HL-60/S4 treated with phorbol 12-myristate 13-acetate at 8.2 ng/mL for 4 days and 3 days (cell line): Measurements from ENCODE around the gene RPL28.
"Not testable (repeated sequence)": the region's sequence is repeated elsewhere in the genome, so short reads cannot be mapped to it uniquely, and the experiment has no call there.

ENCODE experiments used
- in situ Hi-C: fragments of 300-500 bp; cut with MboI; formaldehyde crosslinking; loops from 2 replicates; pipeline ENCODE4 v1.15.0; 2022; ENCODE audit warnings: low sequenced_read_pairs

RPL28 gene

GRCh38 chr19:55446060-55446459 is 60.3 kb downstream of the RPL28 start:
- in situ Hi-C loops, result no loop called here

- in situ Hi-C loops, result no loop called here
Measured at GRCh38 chr19:55447421-55448174, 61.9 kb downstream of the RPL28 start.

- in situ Hi-C loops, result not testable (repeated sequence)
Measured at GRCh38 chr19:55448175-55448490, 62.4 kb downstream of the RPL28 start.

GRCh38 chr19:55449469-55449868 is 63.7 kb downstream of the RPL28 start:
- in situ Hi-C loops, result no loop called here

GRCh38 chr19:55451163-55451964 is 65.6 kb downstream of the RPL28 start:
- in situ Hi-C loops, result no loop called here

GRCh38 chr19:55451965-55452748 is 66.4 kb downstream of the RPL28 start:
- in situ Hi-C loops, result no loop called here
